Osteocyte (in vitro differentiated cells): ENCODE data around the gene KLF9. TPM values are rescaled to one million over a fixed set of nuclear protein-coding genes. Genes with fewer than 3 reads are reported as not detected.

ENCODE experiments used
- DNase-seq: peaks from one replicate; pipeline ENCODE4 v3.0.0; 2021; ENCODE audit warnings: mixed read lengths; ENCODE audit not compliant: unreplicated experiment; ENCODE audit errors: extremely low spot score
- H3K27ac Mint-ChIP-seq: one replicate; pipeline ENCODE4 v1.8.0; 2021; ENCODE audit warnings: mild to moderate bottlenecking, mixed read lengths; ENCODE audit not compliant: unreplicated experiment
- H3K27me3 Mint-ChIP-seq: one replicate; pipeline ENCODE4 v1.8.0; 2021; ENCODE audit warnings: mixed read lengths; ENCODE audit not compliant: unreplicated experiment
- H3K36me3 Mint-ChIP-seq: one replicate; pipeline ENCODE4 v1.8.0; 2021; ENCODE audit warnings: mixed read lengths; ENCODE audit not compliant: unreplicated experiment
- H3K4me1 Mint-ChIP-seq: one replicate; pipeline ENCODE4 v1.8.0; 2021; ENCODE audit warnings: mixed read lengths; ENCODE audit not compliant: unreplicated experiment
- H3K4me3 Mint-ChIP-seq: one replicate; pipeline ENCODE4 v1.8.0; 2021; ENCODE audit warnings: mild to moderate bottlenecking, moderate library complexity, mixed read lengths; ENCODE audit not compliant: unreplicated experiment
- H3K9me3 Mint-ChIP-seq: one replicate; pipeline ENCODE4 v1.8.0; 2021; ENCODE audit warnings: mixed read lengths; ENCODE audit not compliant: unreplicated experiment
- CTCF ChIP-seq: fragments of 200-600 bp; sonication (generic); IDR thresholded peaks from 2 replicates; pipeline ENCODE4 v1.5.0; 2021; ENCODE audit warnings: antibody characterized with exemption, mild to moderate bottlenecking, moderate library complexity
- total RNA-seq: library from RNA; stranded (reverse); gene quantifications from 2 replicates; pipeline ENCODE4 v1.2.1, GENCODE V29; 2021

KLF9 gene
- total RNA-seq, 1 donor from 2014 or later, result 85.3 TPM

GRCh38 chr9:70352356-70352755, 62.1 kb downstream of the KLF9 start:
- H3K36me3 Mint-ChIP-seq, result peaks cover 24% of the 10 kb centered on the region
- no peak for DNase-seq
- TF ChIP-seq CTCF, result no peak
- H3K4me3 Mint-ChIP-seq, result no peak overlapping the region
- H3K27ac Mint-ChIP-seq, result peak overlapping the region; percentile 14
- H3K27me3 Mint-ChIP-seq, result no peaks in the 10 kb centered on the region
- H3K9me3 Mint-ChIP-seq, result no peaks in the 10 kb centered on the region
- H3K4me1 Mint-ChIP-seq, result peaks cover 13% of the 10 kb centered on the region

GRCh38 chr9:70347046-70347445, 67.4 kb downstream of the KLF9 start:
- H3K36me3 Mint-ChIP-seq, result peaks cover 43% of the 10 kb centered on the region
- no peak for DNase-seq
- TF ChIP-seq CTCF, result no peak
- no peak overlapping the region for H3K27ac Mint-ChIP-seq
- no peaks in the 10 kb centered on the region for H3K9me3 Mint-ChIP-seq
- H3K4me1 Mint-ChIP-seq, result peaks cover 10% of the 10 kb centered on the region
- H3K27me3 Mint-ChIP-seq, result no peaks in the 10 kb centered on the region
- no peak overlapping the region for H3K4me3 Mint-ChIP-seq

GRCh38 chr9:70340572-70340971, 73.9 kb downstream of the KLF9 start:
- H3K27me3 Mint-ChIP-seq, result no peaks in the 10 kb centered on the region
- no peaks in the 10 kb centered on the region for H3K9me3 Mint-ChIP-seq
- H3K27ac Mint-ChIP-seq, result peak overlapping the region; percentile 27
- peaks cover 9% of the 10 kb centered on the region for H3K4me1 Mint-ChIP-seq
- TF ChIP-seq CTCF, result peak; percentile 65
- no peak for DNase-seq
- no peak overlapping the region for H3K4me3 Mint-ChIP-seq
- H3K36me3 Mint-ChIP-seq, result peaks cover 27% of the 10 kb centered on the region

Other genes starting within 250 kb of the KLF9 start
- gene SMC5, start 155.7 kb downstream of the KLF9 start, total RNA-seq, result 30.4 and 30.6 TPM in 2 replicates